IPS DF 6.9 (cell line): Measurements from ENCODE around the gene FEZ2.

Experiments
- DNase-seq: peaks from one replicate; pipeline ENCODE4 v3.0.0-alpha.2; 2013; ENCODE audit warnings: low read depth, low spot score
- H3K27ac ChIP-seq: one replicate; pipeline ENCODE4 v1.5.1; 2013; ENCODE audit warnings: low read length, control low read depth
- H3K27me3 ChIP-seq: 2 replicates; pipeline ENCODE4 v1.6.1; 2013; ENCODE audit warnings: mild to moderate bottlenecking, low read length; ENCODE audit not compliant: control insufficient read depth, insufficient read depth
- H3K36me3 ChIP-seq: 2 replicates; pipeline ENCODE4 v1.6.1; 2013; ENCODE audit warnings: low read length; ENCODE audit not compliant: control insufficient read depth, insufficient read depth
- H3K4me1 ChIP-seq: 2 replicates; pipeline ENCODE4 v1.6.1; 2013; ENCODE audit warnings: low read length; ENCODE audit not compliant: control insufficient read depth, insufficient read depth
- H3K4me3 ChIP-seq: 2 replicates; pipeline ENCODE4 v1.5.1; 2013; ENCODE audit warnings: mild to moderate bottlenecking, low read length
- H3K9me3 ChIP-seq: 2 replicates; pipeline ENCODE4 v1.6.1; 2013; ENCODE audit warnings: low read length, inconsistent platforms; ENCODE audit not compliant: control insufficient read depth, insufficient read depth
- WGBS: extraction: QIAGEN DNeasy Blood & Tissue Kit; methylation state at CpG from one replicate; pipeline ENCODE4 v1.1.7; 2013; ENCODE audit warnings: mixed read lengths, missing lambda C conversion rate; ENCODE audit not compliant: insufficient read length, insufficient coverage; 5-methylcytosine and 5-hydroxymethylcytosine counted together

The FEZ2 gene

DNA sequence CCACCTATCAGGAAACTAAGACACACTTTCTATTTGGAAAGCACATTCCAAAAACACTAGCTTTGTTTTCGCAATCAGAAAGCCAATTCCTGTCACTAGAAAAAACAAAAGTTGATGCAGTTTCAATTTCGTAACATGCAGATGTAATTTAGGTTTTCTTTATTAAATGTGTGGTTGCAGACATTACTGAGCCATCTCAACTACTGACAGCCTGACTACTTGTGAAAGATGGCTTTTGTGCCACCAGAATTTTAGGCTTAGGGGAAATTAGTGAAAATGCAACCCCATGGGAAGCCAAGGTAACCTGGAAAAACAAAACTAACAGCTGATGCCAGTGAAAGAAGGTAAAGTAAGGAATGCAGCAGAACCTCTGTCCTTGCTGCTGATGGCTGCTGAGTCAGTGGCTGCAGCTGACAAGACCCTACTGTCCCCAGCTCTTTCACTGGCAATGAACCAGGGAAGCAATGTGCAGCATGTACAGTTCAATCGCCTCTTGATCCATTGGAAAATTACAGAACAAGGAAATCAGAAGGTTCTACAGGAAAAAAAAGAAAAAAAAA, 34.9 kb downstream of the FEZ2 start:
- no CpG with 5 or more reads among the region's 3 CpGs for WGBS
- no peaks in the 10 kb centered on the region; the same call in 1 of the 2 replicates for H3K27me3 ChIP-seq
- no peak overlapping the region for H3K27ac ChIP-seq
- H3K4me3 ChIP-seq: no peak overlapping the region
- H3K4me1 ChIP-seq: peaks cover 4% of the 10 kb centered on the region; the same call in 1 of the 2 replicates
- H3K36me3 ChIP-seq: no peaks in the 10 kb centered on the region
- no peaks in the 10 kb centered on the region for H3K9me3 ChIP-seq
- DNase-seq: no peak

DNA sequence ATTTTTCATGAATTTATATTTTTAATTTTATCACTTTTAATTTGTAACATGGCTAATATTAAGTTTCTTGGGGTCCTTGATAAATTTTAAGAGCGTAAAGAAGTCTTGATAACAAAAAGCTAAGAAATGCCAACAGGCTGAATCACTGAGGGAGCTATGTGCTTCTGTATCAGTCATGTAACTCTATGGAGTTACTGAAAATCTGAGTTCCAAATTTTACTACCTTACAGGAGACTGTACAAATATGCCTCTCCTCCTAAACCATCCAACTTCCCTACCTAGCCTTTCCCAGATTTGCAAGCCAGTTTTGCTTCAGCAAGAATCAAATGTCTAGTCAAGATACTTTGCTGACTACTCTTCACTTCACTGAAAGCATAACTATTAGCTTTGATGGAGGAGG, 35.7 kb downstream of the FEZ2 start:
- H3K4me1 ChIP-seq: peaks cover 4% of the 10 kb centered on the region; the same call in 1 of the 2 replicates
- no peaks in the 10 kb centered on the region for H3K36me3 ChIP-seq
- no peaks in the 10 kb centered on the region for H3K9me3 ChIP-seq
- no peak overlapping the region for H3K27ac ChIP-seq
- no peak for DNase-seq
- H3K4me3 ChIP-seq: no peak overlapping the region
- WGBS: no CpG with 5 or more reads among the region's 1 CpG
- H3K27me3 ChIP-seq: no peaks in the 10 kb centered on the region; the same call in 1 of the 2 replicates

DNA sequence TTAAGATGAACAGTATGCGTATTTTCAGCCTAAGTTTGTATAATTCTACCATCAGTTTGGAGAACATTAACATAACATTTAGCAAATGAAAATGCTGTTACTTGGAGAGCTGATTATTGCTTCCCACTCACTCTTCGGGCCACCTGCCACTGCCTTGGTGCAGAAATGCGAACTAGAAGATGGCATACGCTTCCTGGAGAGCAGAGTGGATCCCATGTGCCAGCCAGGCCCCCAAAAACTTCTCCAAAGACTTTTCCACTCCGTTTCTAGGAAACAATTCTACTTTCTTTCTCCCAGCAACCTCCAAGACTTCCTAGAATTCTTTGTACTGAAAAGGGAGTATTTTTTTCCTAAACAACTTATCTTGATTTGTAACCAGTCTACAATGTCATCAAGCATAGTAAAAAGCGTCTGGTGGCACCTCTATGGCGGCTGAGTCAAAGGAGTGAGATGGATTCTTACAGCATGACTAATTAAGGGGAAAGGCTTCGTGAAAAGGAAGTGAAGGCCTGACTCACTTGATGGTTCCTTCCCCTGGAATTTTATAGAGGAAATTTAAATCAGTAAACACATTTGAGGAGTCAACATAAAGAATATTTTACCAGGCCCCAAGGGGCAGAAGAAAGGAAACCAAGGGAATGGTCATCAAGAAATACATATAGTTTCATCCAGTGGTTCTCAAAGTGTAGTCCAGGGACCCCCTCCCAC, 36.6 kb downstream of the FEZ2 start:
- Histone ChIP-seq H3K4me1 (peaks cover 4% of the 10 kb centered on the region; the same call in 1 of the 2 replicates), H3K27ac (no peak overlapping the region), H3K4me3 (no peak overlapping the region), H3K9me3 (no peaks in the 10 kb centered on the region), H3K36me3 (no peaks in the 10 kb centered on the region), H3K27me3 (no peaks in the 10 kb centered on the region; the same call in 1 of the 2 replicates)
- no CpG with 5 or more reads among the region's 8 CpGs for WGBS
- no peak for DNase-seq

DNA sequence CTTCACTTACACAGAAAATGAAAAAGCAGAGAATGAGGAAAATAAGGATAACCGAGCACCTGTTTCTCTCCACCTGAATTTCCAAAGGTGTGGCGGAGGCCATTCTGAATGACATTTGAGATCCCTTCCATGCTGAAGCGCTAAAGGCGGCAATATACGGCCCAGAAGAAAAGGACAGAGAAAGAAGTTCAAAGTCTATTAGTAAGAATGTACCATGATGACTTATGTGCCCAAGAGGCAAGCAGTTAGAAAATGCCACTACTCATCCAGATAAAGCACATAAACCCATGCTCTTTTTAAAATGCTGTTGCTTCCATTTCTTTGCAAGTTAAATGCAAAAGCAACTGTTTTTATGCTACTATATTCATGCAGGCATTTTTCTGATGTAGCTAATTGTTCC, 37.2 kb downstream of the FEZ2 start:
- H3K36me3 ChIP-seq: no peaks in the 10 kb centered on the region
- H3K27ac ChIP-seq: no peak overlapping the region
- no peaks in the 10 kb centered on the region; the same call in 1 of the 2 replicates for H3K27me3 ChIP-seq
- H3K9me3 ChIP-seq: no peaks in the 10 kb centered on the region
- WGBS: no CpG with 5 or more reads among the region's 5 CpGs
- H3K4me3 ChIP-seq: no peak overlapping the region
- no peak for DNase-seq
- H3K4me1 ChIP-seq: peaks cover 4% of the 10 kb centered on the region; the same call in 1 of the 2 replicates

DNA sequence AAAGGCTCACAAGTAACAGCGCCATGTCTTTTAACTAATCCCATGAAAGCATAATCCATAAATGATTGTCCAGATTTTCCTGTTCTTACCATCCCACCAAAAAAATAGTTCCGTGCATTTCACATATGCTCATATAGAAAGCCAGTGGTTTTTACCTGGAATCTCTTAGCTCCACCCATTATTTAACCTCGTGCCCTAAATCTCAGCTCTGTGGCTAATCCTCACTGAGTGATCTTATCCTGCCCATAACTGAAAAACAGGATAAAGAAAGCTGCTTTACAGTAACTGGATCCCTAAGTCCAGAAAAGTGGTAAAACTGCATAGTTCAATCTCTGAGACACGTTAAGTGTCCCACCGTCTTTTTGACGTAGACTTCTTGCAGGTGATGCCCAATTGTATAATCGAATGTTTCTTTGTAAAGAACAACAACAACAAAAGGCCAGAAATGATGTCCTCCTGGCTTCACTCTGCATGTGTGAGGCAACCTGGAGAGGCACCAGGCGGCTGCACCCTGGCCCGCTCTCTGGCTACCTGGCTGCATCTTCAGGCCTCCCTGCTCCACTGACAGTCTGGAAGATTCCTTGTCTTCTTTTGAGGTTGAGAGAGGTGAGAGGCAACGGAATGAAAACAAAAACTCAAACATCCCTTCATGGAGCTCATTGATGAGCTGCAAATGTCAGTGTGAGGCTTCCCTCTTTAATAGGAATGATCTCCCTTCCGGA, 38.6 kb downstream of the FEZ2 start:
- no CpG with 5 or more reads among the region's 11 CpGs for WGBS
- Histone ChIP-seq H3K27ac (no peak overlapping the region), H3K9me3 (no peaks in the 10 kb centered on the region), H3K4me3 (no peak overlapping the region), H3K27me3 (no peaks in the 10 kb centered on the region; the same call in 1 of the 2 replicates), H3K4me1 (peaks cover 4% of the 10 kb centered on the region; the same call in 1 of the 2 replicates), H3K36me3 (no peaks in the 10 kb centered on the region)
- DNase-seq: no peak

DNA sequence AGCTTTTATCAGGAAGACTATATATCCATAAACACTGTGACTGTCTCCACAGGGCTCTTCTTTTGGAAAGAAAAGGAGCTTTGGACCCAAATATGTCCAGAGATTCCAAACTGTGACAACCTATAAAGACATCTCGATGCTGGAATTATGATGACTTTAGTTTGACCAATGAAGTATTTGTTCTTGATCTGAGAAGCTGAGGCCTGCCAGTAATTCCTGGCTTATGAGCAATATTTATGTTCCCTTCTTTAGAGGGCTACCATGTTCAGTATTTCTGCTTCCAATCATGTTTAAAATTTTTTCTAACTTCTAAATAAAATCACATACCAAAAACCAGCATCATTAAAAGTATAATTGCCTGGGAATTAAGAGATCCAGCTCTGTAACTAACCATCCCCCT, 41.1 kb downstream of the FEZ2 start:
- Histone ChIP-seq H3K4me1 (no peaks in the 10 kb centered on the region), H3K27ac (no peak overlapping the region), H3K4me3 (no peak overlapping the region), H3K36me3 (0 out of 2 replicates have a peak, but pooled peaks cover 2% of the 10 kb centered on the region), H3K27me3 (no peaks in the 10 kb centered on the region), H3K9me3 (no peaks in the 10 kb centered on the region)
- no peak for DNase-seq
- no CpG with 5 or more reads among the region's 1 CpG for WGBS

DNA sequence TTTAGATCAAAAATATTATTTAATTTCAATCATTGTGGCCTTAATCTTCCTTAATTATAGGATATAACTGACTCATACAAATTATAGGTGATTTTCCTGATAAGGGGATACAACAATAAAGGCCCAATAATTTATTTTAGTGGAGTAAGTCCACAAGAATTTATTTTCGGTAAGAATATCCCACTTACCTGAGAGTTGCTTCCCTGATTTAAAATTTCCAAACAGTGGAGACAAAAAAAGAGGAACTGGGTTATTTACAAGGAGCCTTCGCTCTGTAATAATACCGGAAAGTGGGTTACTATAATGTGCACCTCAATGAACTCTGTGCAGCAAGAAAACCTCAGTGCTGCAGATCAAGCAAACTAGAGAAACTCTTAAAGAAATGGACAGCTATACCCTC, 42.2 kb downstream of the FEZ2 start:
- no peak overlapping the region for H3K27ac ChIP-seq
- no CpG with 5 or more reads among the region's 3 CpGs for WGBS
- H3K36me3 ChIP-seq: 0 out of 2 replicates have a peak, but pooled peaks cover 2% of the 10 kb centered on the region
- H3K4me1 ChIP-seq: no peaks in the 10 kb centered on the region
- no peaks in the 10 kb centered on the region for H3K9me3 ChIP-seq
- no peaks in the 10 kb centered on the region for H3K27me3 ChIP-seq
- no peak for DNase-seq
- no peak overlapping the region for H3K4me3 ChIP-seq

DNA sequence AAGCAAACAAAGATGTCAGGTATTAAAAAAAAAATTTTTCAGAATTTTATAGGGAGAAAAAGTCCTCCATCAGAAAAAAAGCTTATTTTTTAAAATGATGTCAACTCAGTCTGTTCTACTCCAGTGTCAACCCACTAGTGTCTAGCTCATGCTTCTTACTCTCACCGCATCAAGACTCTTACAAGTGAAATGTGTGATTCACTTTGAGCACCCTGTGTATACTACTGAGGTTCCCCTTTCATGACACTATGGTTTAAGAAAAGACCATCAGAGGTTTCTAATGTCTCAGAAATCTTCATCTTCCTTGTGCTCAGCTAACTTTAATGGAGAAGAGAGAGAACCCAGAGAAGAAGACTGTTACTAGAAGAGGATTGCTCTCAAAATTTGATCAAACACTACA, 43.4 kb downstream of the FEZ2 start:
- Histone ChIP-seq H3K9me3 (no peaks in the 10 kb centered on the region), H3K4me3 (no peak overlapping the region), H3K27me3 (no peaks in the 10 kb centered on the region), H3K36me3 (0 out of 2 replicates have a peak, but pooled peaks cover 2% of the 10 kb centered on the region), H3K4me1 (no peaks in the 10 kb centered on the region), H3K27ac (no peak overlapping the region)
- DNase-seq: no peak
- WGBS: no CpG with 5 or more reads among the region's 1 CpG

DNA sequence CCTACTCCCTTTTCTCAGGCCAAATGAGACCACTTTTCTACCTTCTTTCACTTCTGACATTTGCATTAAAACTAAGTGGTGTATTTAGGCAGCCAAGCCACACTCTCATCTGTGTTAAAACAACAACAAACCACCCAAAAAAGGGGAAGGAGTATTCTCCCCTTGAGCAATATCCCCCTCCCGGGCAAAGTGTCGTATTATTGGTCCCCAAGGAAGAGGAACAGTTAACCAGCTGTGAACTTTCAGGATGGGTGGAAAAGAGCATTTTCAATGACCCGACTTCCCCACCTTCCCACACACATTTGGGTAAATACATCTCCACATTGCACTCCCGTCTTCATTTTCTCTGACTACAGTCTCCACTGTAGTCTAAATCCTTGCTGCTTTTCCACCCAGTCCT, 44.3 kb downstream of the FEZ2 start:
- Histone ChIP-seq H3K4me3 (no peak overlapping the region), H3K27ac (no peak overlapping the region), H3K27me3 (no peaks in the 10 kb centered on the region), H3K36me3 (peaks cover 3% of the 10 kb centered on the region; the same call in 1 of the 2 replicates), H3K9me3 (no peaks in the 10 kb centered on the region), H3K4me1 (no peaks in the 10 kb centered on the region)
- no peak for DNase-seq
- WGBS: no CpG with 5 or more reads among the region's 4 CpGs

DNA sequence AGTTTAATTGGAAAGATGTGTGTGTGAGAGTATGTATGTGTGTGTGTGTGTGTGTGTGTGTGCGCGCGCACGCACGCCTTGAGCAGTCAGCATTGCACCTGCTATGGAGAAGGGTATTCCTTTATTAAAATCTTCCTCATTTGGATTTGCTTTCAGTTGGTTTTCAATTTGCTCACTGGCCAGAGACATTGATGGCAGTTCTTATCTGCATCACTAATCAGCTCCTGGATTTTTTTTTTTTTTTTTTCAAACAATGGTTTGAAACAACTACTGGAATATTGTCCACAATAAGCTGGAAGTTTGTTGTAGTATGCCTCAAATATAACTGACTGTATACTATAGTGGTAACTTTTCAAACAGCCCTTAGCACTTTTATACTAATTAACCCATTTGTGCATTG, 48.0 kb downstream of the FEZ2 start:
- Histone ChIP-seq H3K9me3 (no peaks in the 10 kb centered on the region), H3K27ac (no peak overlapping the region), H3K36me3 (peaks cover 9% of the 10 kb centered on the region; the same call in 1 of the 2 replicates), H3K27me3 (no peaks in the 10 kb centered on the region), H3K4me3 (no peak overlapping the region), H3K4me1 (no peaks in the 10 kb centered on the region)
- no peak for DNase-seq
- no CpG with 5 or more reads among the region's 5 CpGs for WGBS
